H1 (cell line): ENCODE data around the gene GAK. TPM values are rescaled to one million over a fixed set of nuclear protein-coding genes. Genes with fewer than 3 reads are reported as not detected.

ENCODE experiments used
- CTCF ChIA-PET: fragments of 300-600 bp; sonication (Branson Sonifier 250); formaldehyde crosslinking; loops from one replicate; lab custom pipeline; 2021; ENCODE audit not compliant: partially characterized antibody; lab: Charles Lee
- POLR2A ChIA-PET: fragments of 300-600 bp; sonication (Branson Sonifier 250); formaldehyde crosslinking; loops from one replicate; lab custom pipeline; 2021; ENCODE audit warnings: inconsistent platforms; ENCODE audit not compliant: partially characterized antibody; lab: Charles Lee
- DNase-seq, 2 experiments: peaks; one replicate each; pipeline versions ENCODE4 v3.0.0 to v3.0.0-alpha.2; 2010 to 2022; ENCODE audit warnings: low spot score in 2 of 2, low read depth in 1 of 2, mixed read lengths in 1 of 2
- FAIRE-seq: peaks from 2 replicates; lab custom pipeline; 2011; peaks lifted over from hg19 to GRCh38; lab: Jason Lieb, UNC
- H2AFZ ChIP-seq: 2 replicates; pipeline ENCODE4 v1.8.1; 2012; ENCODE audit warnings: low read length, inconsistent platforms
- H2AK5ac ChIP-seq: 2 replicates; pipeline ENCODE4 v1.6.1; 2013; ENCODE audit warnings: low read depth, low read length
- H2BK120ac ChIP-seq: replicated peaks from 2 replicates; pipeline ENCODE3; 2013; ENCODE audit warnings: low read depth, low read length, inconsistent platforms
- H2BK12ac ChIP-seq: 2 replicates; pipeline ENCODE4 v1.6.1; 2013; ENCODE audit warnings: low read depth, low read length
- H2BK15ac ChIP-seq: 2 replicates; pipeline ENCODE4 v1.6.1; 2013; ENCODE audit warnings: low read length
- H2BK20ac ChIP-seq: 2 replicates; pipeline ENCODE4 v1.6.1; 2013; ENCODE audit warnings: low read length
- H2BK5ac ChIP-seq: 2 replicates; pipeline ENCODE4 v1.6.1; 2013; ENCODE audit warnings: low read depth, low read length
- H3K14ac ChIP-seq: 2 replicates; pipeline ENCODE4 v1.6.1; 2013; ENCODE audit warnings: inconsistent platforms; ENCODE audit not compliant: insufficient read length
- H3K18ac ChIP-seq: 2 replicates; pipeline ENCODE4 v1.6.1; 2013; ENCODE audit warnings: low read length; ENCODE audit errors: extremely low read depth
- H3K23ac ChIP-seq: 2 replicates; pipeline ENCODE4 v1.6.1; 2013; ENCODE audit warnings: inconsistent platforms; ENCODE audit not compliant: insufficient read length
- H3K23me2 ChIP-seq: 2 replicates; pipeline ENCODE4 v1.6.1; 2013; ENCODE audit warnings: low read depth, low read length
- H3K27ac ChIP-seq: 2 replicates; pipeline ENCODE4 v1.6.1; 2011; ENCODE audit warnings: low read depth, low read length, inconsistent platforms
- H3K27me3 ChIP-seq, 4 experiments: replicated peaks in 1 of 4; 1 replicate in 1 of 4; 2 replicates in 3 of 4; pipeline versions ENCODE4 v1.6.1 to v1.8.1; 2011 to 2013; ENCODE audit warnings: low read length in 3 of 4, mild to moderate bottlenecking in 3 of 4, inconsistent platforms in 2 of 4, mixed read lengths in 2 of 4, moderate library complexity in 1 of 4; ENCODE audit not compliant: control insufficient read depth in 3 of 4, insufficient read depth in 3 of 4; ENCODE audit errors: extremely low read depth in 1 of 4
- H3K36me3 ChIP-seq, 4 experiments: 2 replicates each; pipeline versions ENCODE4 v1.6.1 to v1.8.1; 2011 to 2013; ENCODE audit warnings: mild to moderate bottlenecking in 4 of 4, low read length in 3 of 4, moderate library complexity in 2 of 4, control low read depth in 1 of 4, inconsistent platforms in 1 of 4; ENCODE audit not compliant: insufficient read depth in 4 of 4, control insufficient read depth in 2 of 4
- H3K4ac ChIP-seq: replicated peaks from 2 replicates; pipeline ENCODE3; 2013; ENCODE audit warnings: low read length, low read depth, mixed read lengths, inconsistent platforms; ENCODE audit not compliant: insufficient read length
- H3K4me1 ChIP-seq, 4 experiments: replicated peaks in 1 of 4; 1 replicate in 1 of 4; 2 replicates in 3 of 4; pipeline versions ENCODE4 v1.6.1 to v1.8.1; 2011 to 2013; ENCODE audit warnings: low read length in 3 of 4, inconsistent platforms in 2 of 4, mixed read lengths in 1 of 4; ENCODE audit not compliant: insufficient read depth in 4 of 4, control insufficient read depth in 3 of 4
- H3K4me2 ChIP-seq, 2 experiments: 2 replicates each; pipeline versions ENCODE4 v1.6.1 to v1.8.1; 2011 to 2013; ENCODE audit warnings: low read depth in 2 of 2, low read length in 2 of 2, control low read depth in 1 of 2, inconsistent platforms in 1 of 2, mild to moderate bottlenecking in 1 of 2; ENCODE audit not compliant: insufficient read depth in 1 of 2
- H3K4me3 ChIP-seq, 4 experiments: fragments of 200-600, 300-600 bp in 1 of 4; sonication (generic), shearing (Covaris generic), sonication (Bioruptor Twin) in 1 of 4; 2 replicates each; pipeline versions ENCODE4 v1.5.1 to v1.8.1; 2011 to 2016; ENCODE audit warnings: low read length in 4 of 4, low read depth in 3 of 4, control low read depth in 2 of 4, inconsistent platforms in 2 of 4, mild to moderate bottlenecking in 2 of 4, mixed read lengths in 1 of 4, moderate library complexity in 1 of 4; ENCODE audit not compliant: insufficient read depth in 2 of 4; ENCODE audit errors: extremely low read depth in 1 of 4
- H3K56ac ChIP-seq: replicated peaks from 2 replicates; pipeline ENCODE3; 2013; ENCODE audit warnings: low read depth, mild to moderate bottlenecking, mixed read lengths, low read length, inconsistent platforms; ENCODE audit not compliant: insufficient read length
- H3K79me1 ChIP-seq: 2 replicates; pipeline ENCODE4 v1.6.1; 2013; ENCODE audit warnings: low read depth, low read length, control low read depth
- H3K79me2 ChIP-seq, 2 experiments: 2 replicates each; pipeline versions ENCODE4 v1.6.1 to v1.8.1; 2012 to 2013; ENCODE audit warnings: low read length in 2 of 2, mild to moderate bottlenecking in 2 of 2, inconsistent platforms in 1 of 2; ENCODE audit not compliant: insufficient read depth in 2 of 2, control insufficient read depth in 1 of 2
- H3K9ac ChIP-seq, 4 experiments: replicated peaks in 1 of 4; 1 replicate in 1 of 4; 2 replicates in 3 of 4; pipeline versions ENCODE4 v1.6.1 to v1.8.1; 2011 to 2013; ENCODE audit warnings: low read depth in 3 of 4, low read length in 3 of 4, control low read depth in 2 of 4, mild to moderate bottlenecking in 2 of 4, moderate library complexity in 2 of 4, inconsistent platforms in 1 of 4; ENCODE audit errors: extremely low read depth in 1 of 4
- H3K9me3 ChIP-seq, 2 experiments: 2 replicates each; pipeline versions ENCODE4 v1.6.1 to v1.8.1; 2012 to 2013; ENCODE audit warnings: mild to moderate bottlenecking in 2 of 2, moderate library complexity in 2 of 2, control low read depth in 1 of 2, inconsistent platforms in 1 of 2, low read depth in 1 of 2, low read length in 1 of 2, mixed read lengths in 1 of 2; ENCODE audit not compliant: insufficient read depth in 2 of 2
- H4K20me1 ChIP-seq, 2 experiments: replicated peaks in 1 of 2; 2 replicates each; pipeline versions ENCODE3 to v1.8.1; 2011 to 2013; ENCODE audit warnings: inconsistent platforms in 2 of 2, low read length in 2 of 2, mild to moderate bottlenecking in 1 of 2; ENCODE audit not compliant: insufficient read depth in 2 of 2, control insufficient read depth in 1 of 2
- H4K5ac ChIP-seq: 2 replicates; pipeline ENCODE4 v1.6.1; 2013; ENCODE audit warnings: low read length, low read depth, mixed read lengths, inconsistent platforms; ENCODE audit not compliant: insufficient read length
- H4K8ac ChIP-seq: 2 replicates; pipeline ENCODE4 v1.8.0; 2013; ENCODE audit warnings: mild to moderate bottlenecking, moderate library complexity, low read length, inconsistent platforms; ENCODE audit not compliant: insufficient read depth; ENCODE audit errors: extremely low read depth
- H4K91ac ChIP-seq: replicated peaks from 2 replicates; pipeline ENCODE3; 2013; ENCODE audit warnings: low read length, mixed read lengths, inconsistent platforms; ENCODE audit not compliant: insufficient read length
- BACH1 ChIP-seq: IDR thresholded peaks from 2 replicates; pipeline ENCODE4 v1.6.1; 2012; ENCODE audit warnings: low read length, improper control_type of control experiment
- CHD1 ChIP-seq: IDR thresholded peaks from 2 replicates; pipeline ENCODE4 v1.6.1; 2012; ENCODE audit warnings: low read depth, low read length, improper control_type of control experiment
- CHD2 ChIP-seq: IDR thresholded peaks from 2 replicates; pipeline ENCODE4 v1.6.1; 2012; ENCODE audit warnings: low read length, improper control_type of control experiment
- CREB1 ChIP-seq: IDR thresholded peaks from 2 replicates; pipeline ENCODE4 v1.6.1; 2012; ENCODE audit warnings: inconsistent platforms
- KDM1A ChIP-seq: fragments of 200-600, 300-600 bp; sonication (generic); IDR thresholded peaks from 2 replicates; pipeline ENCODE4 v1.7.1; 2016; ENCODE audit warnings: mild to moderate bottlenecking, low read length, borderline replicate concordance
- MAFK ChIP-seq: IDR thresholded peaks from 2 replicates; pipeline ENCODE4 v1.6.1; 2012; ENCODE audit warnings: low read depth, mild to moderate bottlenecking, improper control_type of control experiment, low read length
- POLR2A ChIP-seq, 2 experiments: IDR thresholded peaks; 1 replicate in 1 of 2; 2 replicates in 1 of 2; pipeline ENCODE4 v1.6.1; 2011; ENCODE audit warnings: low read depth in 2 of 2, low read length in 2 of 2, mild to moderate bottlenecking in 2 of 2; ENCODE audit errors: control extremely low read depth in 1 of 2
- SAP30 ChIP-seq: fragments of 300-600 bp; sonication (generic); IDR thresholded peaks from 2 replicates; pipeline ENCODE4 v1.7.1; 2012; ENCODE audit warnings: low read length, moderate library complexity, mild to moderate bottlenecking, inconsistent platforms; ENCODE audit not compliant: insufficient read depth, insufficient replicate concordance
- TAF7 ChIP-seq: optimal IDR thresholded peaks from 2 replicates; pipeline ENCODE3; 2011; ENCODE audit warnings: low read depth, mild to moderate bottlenecking, inconsistent platforms, low read length, moderate library complexity, borderline replicate concordance
- WGBS, 2 experiments: shearing (Covaris generic) in 1 of 2; methylation state at CpG; one replicate each; pipeline versions ENCODE4 v1.1.6 to v1.1.7; 2013 to 2015; ENCODE audit warnings: low lambda C conversion rate in 2 of 2, mixed read lengths in 2 of 2, inconsistent platforms in 1 of 2, low coverage in 1 of 2, missing lambda C conversion rate in 1 of 2; ENCODE audit not compliant: insufficient replicate concordance in 2 of 2, insufficient coverage in 1 of 2, insufficient read length in 1 of 2; ENCODE audit errors: extremely low coverage in 1 of 2, missing lambda C conversion rate in 1 of 2; 5-methylcytosine and 5-hydroxymethylcytosine counted together
- polyA plus RNA-seq, 7 experiments: library from polyadenylated mRNA; depleted of rRNA in 3 of 7; stranded (reverse) in 5 of 7; unstranded in 2 of 7; fragments of >200 nt in 5 of 7; fragments of 200-250 nt in 2 of 7; gene quantifications; 1 replicate in 5 of 7; 2 replicates in 1 of 7; 4 replicates in 1 of 7; pipeline versions ENCODE4 v1.2.1 to v1.2.3, GENCODE V29; 2011 to 2013; ENCODE audit warnings: missing spikeins in 2 of 7, mixed read lengths in 2 of 7
- total RNA-seq: library from RNA; stranded (reverse); fragmentation: NEBNext Ultra II Directional; extraction: Animal tissue kit (Norgen Biotek cat#: 25700); gene quantifications from 2 replicates; pipeline ENCODE4 v1.2.1, GENCODE V29; 2021

Gene GAK
- total and polyA plus RNA-seq, 2 of the 8 experiments (the other 6 are each of a cell fraction or from before 2014, with no cell fraction given): 31.5 to 70.8 TPM

DNA sequence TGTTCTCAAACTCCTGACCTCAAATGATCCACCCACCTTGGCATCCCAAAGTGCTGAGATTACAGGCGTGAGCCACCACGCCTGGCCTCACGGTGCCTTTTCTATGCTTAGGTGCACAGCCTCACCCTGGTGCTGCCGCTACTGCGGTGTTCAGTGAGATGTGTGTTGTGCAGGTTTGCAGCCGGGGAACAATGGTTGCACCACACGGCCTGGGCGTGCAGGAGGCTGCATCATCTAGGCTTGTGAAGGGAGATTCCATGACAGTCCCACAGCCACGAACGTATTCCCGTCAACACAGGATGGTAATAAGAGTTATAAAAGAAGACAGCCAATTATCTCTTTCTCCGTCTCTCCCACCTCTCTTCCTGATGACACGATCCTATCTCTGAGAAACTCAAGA, 128.2 kb downstream of the GAK start:
- no peak overlapping the region for H2BK20ac ChIP-seq
- no peaks in the 10 kb centered on the region for H4K20me1 ChIP-seq
- no peak for TF ChIP-seq KDM1A
- no peak for TF ChIP-seq BACH1
- no peak for TF ChIP-seq POLR2A (IDR thresholded peaks at IDR 0.05; ENCODE audit: control extremely low read depth in 1 of 2, low read depth in 2 of 2, low read length in 2 of 2)
- no peak for TF ChIP-seq CREB1
- TF ChIP-seq CHD1: no peak
- TF ChIP-seq MAFK: no peak
- TF ChIP-seq TAF7: no peak
- TF ChIP-seq SAP30: no peak
- TF ChIP-seq CHD2: no peak
- TF ChIP-seq, all 59 proteins: peak for 0
- no peaks in the 10 kb centered on the region; the same call in 1 of the 2 replicates for H3K79me1 ChIP-seq
- no peak overlapping the region for H3K4me2 ChIP-seq
- no peak overlapping the region for H3K14ac ChIP-seq
- H3K4me1 ChIP-seq: no peaks in the 10 kb centered on the region; a peak in 2 of 7 replicates
- no peak overlapping the region for H2BK15ac ChIP-seq
- H3K27ac ChIP-seq: no peak overlapping the region
- no peak overlapping the region for H3K18ac ChIP-seq
- POLR2A ChIA-PET: interaction anchor here (1.0 kb wide), 1 partner anchor 10 kb away, joined by 3 read pairs; no protein-coding TSS in a partner anchor
- no peak overlapping the region for H2AK5ac ChIP-seq
- peaks cover 0 to 5% of the 10 kb centered on the region in 2 experiments; a peak in 1 of 4 replicates for H3K9me3 ChIP-seq
- H2BK12ac ChIP-seq: no peak overlapping the region
- no peak overlapping the region for H4K5ac ChIP-seq
- peaks cover 1 to 15% (median 7%) of the 10 kb centered on the region in 4 experiments; a peak in 5 of 7 replicates for H3K27me3 ChIP-seq
- CTCF ChIA-PET: interaction anchor here (1.2 kb wide), 2 partner anchors 10 to 24 kb away, joined by 3 read pairs; no protein-coding TSS in a partner anchor
- H3K9ac ChIP-seq: no peak overlapping the region
- H2BK5ac ChIP-seq: no peak overlapping the region
- H2BK120ac ChIP-seq: no peak overlapping the region
- H3K4me3 ChIP-seq: no peak overlapping the region
- DNase-seq: no peak
- H4K8ac ChIP-seq: no peak overlapping the region
- H3K23me2 ChIP-seq: no peaks in the 10 kb centered on the region
- H2AFZ ChIP-seq: no peak overlapping the region
- H3K4ac ChIP-seq: no peak overlapping the region
- H3K56ac ChIP-seq: no peak overlapping the region
- no peak overlapping the region for H4K91ac ChIP-seq
- 87% methylated on average over 13 of the region's 13 CpGs; no CpG with 5 or more reads in 1 of the 2 experiments for WGBS, 2 experiments
- no peaks in the 10 kb centered on the region for H3K36me3 ChIP-seq
- H3K23ac ChIP-seq: no peak overlapping the region
- no peak for FAIRE-seq
- H3K79me2 ChIP-seq: no peaks in the 10 kb centered on the region
